NCI-H1092 (cell line): ENCODE data around the gene SMAD9.

Source experiments
- DNase-seq: peaks from one replicate; lab custom pipeline; 2025; lab: John Stamatoyannopoulos, UW

The SMAD9 gene

GRCh38 chr13:36817996-36818803 is 101.8 kb downstream of the SMAD9 start:
- DNase-seq = no peak

GRCh38 chr13:36815062-36815461 is 105.0 kb downstream of the SMAD9 start:
- DNase-seq = no peak

- DNase-seq = no peak
These were observed 105.6 kb downstream of the SMAD9 start for GRCh38 chr13:36814465-36814864.

- no peak for DNase-seq
These were observed 106.8 kb downstream of the SMAD9 start for GRCh38 chr13:36813225-36813624.

- no peak for DNase-seq
These were observed 112.4 kb downstream of the SMAD9 start for GRCh38 chr13:36807616-36808015.

GRCh38 chr13:36806102-36806501 is 113.9 kb downstream of the SMAD9 start:
- DNase-seq = no peak

DNA sequence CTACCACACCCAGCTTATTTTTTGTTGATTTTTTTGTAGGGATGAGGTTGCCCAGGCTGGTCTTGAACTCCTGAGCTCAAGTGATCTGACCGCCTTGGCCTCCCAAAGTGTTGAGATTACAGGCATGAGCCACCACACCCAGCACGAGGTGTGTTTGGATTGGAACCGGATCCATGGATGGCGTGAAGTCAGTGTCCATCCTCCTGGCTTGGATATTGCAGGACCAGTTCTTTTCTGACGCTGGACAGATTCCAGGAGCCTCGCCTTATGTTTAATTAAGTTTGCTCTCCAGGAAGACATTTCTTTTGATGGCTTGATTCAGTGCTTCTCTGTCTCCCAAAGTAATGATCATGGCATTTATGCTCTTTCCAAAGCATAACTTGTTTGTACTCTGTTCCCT is 115.5 kb downstream of the SMAD9 start:
- DNase-seq = no peak

- DNase-seq = no peak
These were observed 119.0 kb downstream of the SMAD9 start for GRCh38 chr13:36801035-36801434.

GRCh38 chr13:36796052-36796451 is 124.0 kb downstream of the SMAD9 start:
- DNase-seq = no peak

GRCh38 chr13:36795463-36795862 is 124.6 kb downstream of the SMAD9 start:
- DNase-seq = no peak
